Neural progenitor cell (in vitro differentiated cells): ENCODE measurements around the gene ERC2. TPM values are rescaled to one million over a fixed set of nuclear protein-coding genes. Genes with fewer than 3 reads are reported as not detected.

Source experiments
- DNase-seq: peaks from one replicate; pipeline ENCODE4 v3.0.0-alpha.2; 2016; ENCODE audit warnings: low spot score
- H2AFZ ChIP-seq: fragments of 200-600 bp; sonication (generic); replicated peaks from 2 replicates; pipeline ENCODE4 v1.6.1; 2016; ENCODE audit warnings: antibody characterized with exemption
- H3F3A ChIP-seq: fragments of 200-600 bp; sonication (generic); 2 replicates; pipeline ENCODE4 v1.6.1; 2016; ENCODE audit warnings: antibody characterized with exemption, low read depth
- H3K27ac ChIP-seq: fragments of 200-600 bp; sonication (generic); 2 replicates; pipeline ENCODE4 v1.5.1; 2016; ENCODE audit warnings: mild to moderate bottlenecking
- H3K27me3 ChIP-seq: fragments of 200-600 bp; sonication (generic); 2 replicates; pipeline ENCODE4 v1.6.1; 2016; ENCODE audit warnings: mild to moderate bottlenecking, moderate library complexity
- H3K36me3 ChIP-seq: fragments of 200-600 bp; sonication (generic); 2 replicates; pipeline ENCODE4 v1.5.1; 2016
- H3K4me1 ChIP-seq: fragments of 200-600 bp; sonication (generic); 2 replicates; pipeline ENCODE4 v1.6.1; 2016; ENCODE audit warnings: mixed run types
- H3K4me2 ChIP-seq: fragments of 200-600 bp; sonication (generic); 2 replicates; pipeline ENCODE4 v1.6.1; 2016
- H3K4me3 ChIP-seq: fragments of 200-600 bp; sonication (generic); 2 replicates; pipeline ENCODE4 v1.5.1; 2016
- H3K79me2 ChIP-seq: fragments of 200-600 bp; sonication (generic); 2 replicates; pipeline ENCODE4 v1.6.1; 2016; ENCODE audit warnings: low read depth
- H3K9ac ChIP-seq: fragments of 200-600 bp; sonication (generic); 2 replicates; pipeline ENCODE4 v1.6.1; 2016
- H3K9me3 ChIP-seq: fragments of 200-600 bp; sonication (generic); 2 replicates; pipeline ENCODE4 v1.5.1; 2016; ENCODE audit warnings: low read depth
- H4K20me1 ChIP-seq: fragments of 200-600 bp; sonication (generic); 2 replicates; pipeline ENCODE4 v1.6.1; 2016; ENCODE audit warnings: low read depth
- H3K27ac Mint-ChIP-seq: 3 replicates; pipeline ENCODE4 v1.8.0; 2021; ENCODE audit warnings: mixed read lengths
- H3K27me3 Mint-ChIP-seq: 2 replicates; pipeline ENCODE4 v1.8.0; 2022; ENCODE audit warnings: low read depth, mild to moderate bottlenecking, inconsistent platforms, moderate library complexity, mixed read lengths; ENCODE audit not compliant: insufficient read depth
- H3K36me3 Mint-ChIP-seq: 3 replicates; pipeline ENCODE4 v1.8.0; 2021; ENCODE audit warnings: mixed read lengths
- H3K4me1 Mint-ChIP-seq: 3 replicates; pipeline ENCODE4 v1.8.0; 2021; ENCODE audit warnings: mixed read lengths
- H3K4me3 Mint-ChIP-seq: 3 replicates; pipeline ENCODE4 v1.8.0; 2021; ENCODE audit warnings: mild to moderate bottlenecking, moderate library complexity, mixed read lengths
- H3K9me3 Mint-ChIP-seq: 3 replicates; pipeline ENCODE4 v1.8.0; 2020; ENCODE audit warnings: mixed read lengths
- EZH2 ChIP-seq: fragments of 200-600 bp; sonication (generic); IDR thresholded peaks from 2 replicates; pipeline ENCODE4 v1.6.1; 2017; ENCODE audit warnings: antibody characterized with exemption, mild to moderate bottlenecking, moderate library complexity
- EZH2phosphoT487 ChIP-seq: fragments of 200-600 bp; sonication (generic); IDR thresholded peaks from 2 replicates; pipeline ENCODE4 v1.6.1; 2017; ENCODE audit warnings: antibody characterized with exemption
- total RNA-seq: library from RNA; depleted of rRNA; stranded (reverse); fragments of >200 nt; gene quantifications from 2 replicates; pipeline ENCODE4 v1.2.3, GENCODE V29; 2015; ENCODE audit warnings: low replicate concordance
- TF ChIP-seq, protein P1 (sequence below): fragments of 200-600 bp; sonication (generic); IDR thresholded peaks from 2 replicates; pipeline ENCODE4 v1.5.1; 2017; ENCODE audit warnings: antibody characterized with exemption, mild to moderate bottlenecking

Gene ERC2
- total RNA-seq, 1 donor from 2014 or later: 24.8 TPM

DNA sequence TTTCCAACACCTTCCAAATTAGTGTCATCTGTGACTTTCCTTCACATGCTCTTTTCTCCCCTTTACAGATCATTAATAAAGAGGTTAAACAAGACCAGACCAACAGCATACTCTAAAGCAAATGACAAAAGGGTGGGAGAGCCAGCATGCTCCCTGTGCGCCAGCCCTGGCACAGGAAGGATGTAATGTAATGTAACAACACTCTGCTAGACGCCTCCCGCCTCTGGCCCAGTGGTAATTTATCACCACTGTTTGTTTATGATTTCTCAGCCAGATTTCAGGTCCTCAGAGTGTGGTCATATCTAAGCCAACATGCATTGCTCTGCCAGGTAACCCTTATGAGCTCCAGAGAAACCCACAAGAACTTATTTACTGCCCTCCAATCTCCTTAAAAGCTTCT lies 791.6 kb downstream of the ERC2 start:
- H4K20me1 ChIP-seq: no peaks in the 10 kb centered on the region
- H3K4me2 ChIP-seq: no peak overlapping the region
- no peaks in the 10 kb centered on the region for H3K9me3 ChIP-seq
- Mint-ChIP-seq H3K27me3 (peaks cover 7% of the 10 kb centered on the region), H3K4me1 (peaks cover 26% of the 10 kb centered on the region), H3K36me3 (peaks cover 5% of the 10 kb centered on the region), H3K4me3 (no peak overlapping the region), H3K27ac (no peak overlapping the region), H3K9me3 (no peaks in the 10 kb centered on the region)
- no peaks in the 10 kb centered on the region for H3K79me2 ChIP-seq
- H3K36me3 ChIP-seq: no peaks in the 10 kb centered on the region
- no peak overlapping the region for H3K4me3 ChIP-seq
- H3K27me3 ChIP-seq: no peaks in the 10 kb centered on the region
- no peaks in the 10 kb centered on the region for H3K4me1 ChIP-seq
- H2AFZ ChIP-seq: no peak overlapping the region
- no peak for DNase-seq
- TF ChIP-seq EZH2phosphoT487: no peak
- TF ChIP-seq, protein P1, sequence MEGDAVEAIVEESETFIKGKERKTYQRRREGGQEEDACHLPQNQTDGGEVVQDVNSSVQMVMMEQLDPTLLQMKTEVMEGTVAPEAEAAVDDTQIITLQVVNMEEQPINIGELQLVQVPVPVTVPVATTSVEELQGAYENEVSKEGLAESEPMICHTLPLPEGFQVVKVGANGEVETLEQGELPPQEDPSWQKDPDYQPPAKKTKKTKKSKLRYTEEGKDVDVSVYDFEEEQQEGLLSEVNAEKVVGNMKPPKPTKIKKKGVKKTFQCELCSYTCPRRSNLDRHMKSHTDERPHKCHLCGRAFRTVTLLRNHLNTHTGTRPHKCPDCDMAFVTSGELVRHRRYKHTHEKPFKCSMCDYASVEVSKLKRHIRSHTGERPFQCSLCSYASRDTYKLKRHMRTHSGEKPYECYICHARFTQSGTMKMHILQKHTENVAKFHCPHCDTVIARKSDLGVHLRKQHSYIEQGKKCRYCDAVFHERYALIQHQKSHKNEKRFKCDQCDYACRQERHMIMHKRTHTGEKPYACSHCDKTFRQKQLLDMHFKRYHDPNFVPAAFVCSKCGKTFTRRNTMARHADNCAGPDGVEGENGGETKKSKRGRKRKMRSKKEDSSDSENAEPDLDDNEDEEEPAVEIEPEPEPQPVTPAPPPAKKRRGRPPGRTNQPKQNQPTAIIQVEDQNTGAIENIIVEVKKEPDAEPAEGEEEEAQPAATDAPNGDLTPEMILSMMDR: no peak
- H3K27ac ChIP-seq: no peak overlapping the region
- no peaks in the 10 kb centered on the region for H3F3A ChIP-seq
- H3K9ac ChIP-seq: no peak overlapping the region

DNA sequence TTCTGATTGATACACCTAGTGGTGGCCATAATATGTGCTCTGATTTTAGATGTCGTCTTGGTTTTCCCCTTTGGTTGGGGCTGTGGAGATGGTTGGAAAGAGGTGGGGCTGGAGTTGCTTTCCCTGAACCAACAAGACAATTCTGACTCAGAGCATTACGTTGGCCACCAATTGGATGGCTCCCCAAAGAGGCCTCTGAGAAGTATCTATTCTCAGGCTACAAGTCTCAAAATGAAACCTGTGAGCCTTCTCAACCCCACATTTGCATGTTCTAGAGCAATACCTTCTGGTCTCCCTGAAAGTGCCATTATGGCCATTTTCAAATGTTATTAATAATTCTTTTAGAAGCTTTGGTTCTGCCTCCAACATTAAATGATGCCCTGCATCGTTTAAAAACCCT lies 792.8 kb downstream of the ERC2 start:
- Mint-ChIP-seq H3K9me3 (no peaks in the 10 kb centered on the region), H3K36me3 (peaks cover 5% of the 10 kb centered on the region), H3K4me1 (peaks cover 23% of the 10 kb centered on the region), H3K27ac (no peak overlapping the region), H3K4me3 (no peak overlapping the region), H3K27me3 (peaks cover 7% of the 10 kb centered on the region)
- Histone ChIP-seq H3K4me2 (no peak overlapping the region), H3K9ac (no peak overlapping the region), H4K20me1 (no peaks in the 10 kb centered on the region), H3K36me3 (no peaks in the 10 kb centered on the region), H3F3A (no peaks in the 10 kb centered on the region), H3K4me3 (no peak overlapping the region), H3K27me3 (no peaks in the 10 kb centered on the region), H3K4me1 (no peaks in the 10 kb centered on the region), H3K27ac (no peak overlapping the region), H3K79me2 (no peaks in the 10 kb centered on the region), H3K9me3 (no peaks in the 10 kb centered on the region), H2AFZ (no peak overlapping the region)
- DNase-seq: no peak
- no peak for TF ChIP-seq EZH2phosphoT487
- no peak for TF ChIP-seq EZH2
- TF ChIP-seq, protein P1: no peak

DNA sequence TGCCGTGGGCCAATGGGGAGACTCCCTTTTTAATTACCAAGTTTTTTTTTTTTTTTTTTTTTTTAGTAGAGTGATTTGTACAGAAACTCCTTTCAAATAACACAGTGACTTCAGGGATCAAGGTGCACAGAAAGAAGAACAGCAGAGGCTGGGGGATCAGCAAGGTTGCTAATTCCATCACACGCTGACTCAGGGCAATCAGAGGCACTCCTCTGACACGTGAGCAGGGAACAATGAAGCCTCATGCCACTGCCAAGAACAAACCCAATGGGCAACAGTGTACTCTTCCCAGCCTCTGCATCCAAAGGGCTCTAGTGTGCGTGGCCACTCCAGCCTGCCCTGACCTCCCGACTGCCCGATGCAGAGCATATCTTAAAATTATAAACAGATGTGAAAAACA lies 794.5 kb downstream of the ERC2 start:
- H3K27me3 Mint-ChIP-seq: peaks cover 10% of the 10 kb centered on the region
- no peak overlapping the region for H3K9ac ChIP-seq
- H3K4me3 ChIP-seq: no peak overlapping the region
- no peaks in the 10 kb centered on the region for H3K9me3 Mint-ChIP-seq
- H4K20me1 ChIP-seq: no peaks in the 10 kb centered on the region
- H3F3A ChIP-seq: no peaks in the 10 kb centered on the region
- H3K4me2 ChIP-seq: no peak overlapping the region
- peaks cover 23% of the 10 kb centered on the region for H3K4me1 Mint-ChIP-seq
- no peaks in the 10 kb centered on the region for H3K9me3 ChIP-seq
- no peak overlapping the region for H3K27ac ChIP-seq
- H3K36me3 ChIP-seq: no peaks in the 10 kb centered on the region
- H2AFZ ChIP-seq: no peak overlapping the region
- no peaks in the 10 kb centered on the region for H3K27me3 ChIP-seq
- no peak overlapping the region for H3K4me3 Mint-ChIP-seq
- H3K79me2 ChIP-seq: no peaks in the 10 kb centered on the region
- no peak overlapping the region for H3K27ac Mint-ChIP-seq
- no peak for DNase-seq
- H3K4me1 ChIP-seq: no peaks in the 10 kb centered on the region
- H3K36me3 Mint-ChIP-seq: peaks cover 2% of the 10 kb centered on the region
- TF ChIP-seq EZH2phosphoT487 (no peak), EZH2 (no peak)
- TF ChIP-seq, protein P1: no peak

DNA sequence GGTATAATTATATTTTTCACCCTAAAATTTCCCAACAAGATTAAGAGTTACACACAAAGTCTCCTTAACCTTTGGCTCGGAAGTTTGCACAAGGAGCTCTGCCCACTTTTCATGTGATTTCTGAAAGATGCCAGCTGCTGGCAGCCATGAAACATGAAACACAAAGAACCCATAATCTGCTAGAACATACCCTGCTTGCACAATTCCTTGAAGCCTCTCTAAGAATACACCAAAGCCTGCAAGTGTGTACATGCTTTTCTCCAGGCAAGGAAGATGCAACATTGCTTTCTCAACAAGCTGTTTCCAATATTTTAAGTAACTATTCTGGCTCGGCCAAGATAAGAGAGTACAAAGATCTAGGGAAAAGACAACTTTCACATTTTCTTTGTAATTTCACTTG lies 799.1 kb downstream of the ERC2 start:
- H3K4me2 ChIP-seq: no peak overlapping the region
- H2AFZ ChIP-seq: no peak overlapping the region
- Mint-ChIP-seq H3K4me3 (no peak overlapping the region), H3K36me3 (no peaks in the 10 kb centered on the region), H3K27me3 (peaks cover 9% of the 10 kb centered on the region), H3K4me1 (peaks cover 28% of the 10 kb centered on the region), H3K27ac (no peak overlapping the region), H3K9me3 (no peaks in the 10 kb centered on the region)
- H3K27ac ChIP-seq: no peak overlapping the region
- peaks cover 8% of the 10 kb centered on the region for H3K4me1 ChIP-seq
- no peak overlapping the region for H3K4me3 ChIP-seq
- no peaks in the 10 kb centered on the region for H3K79me2 ChIP-seq
- TF ChIP-seq, protein P1: no peak
- TF ChIP-seq EZH2 (no peak), EZH2phosphoT487 (no peak)
- H3K27me3 ChIP-seq: peaks cover 14% of the 10 kb centered on the region
- no peaks in the 10 kb centered on the region for H3F3A ChIP-seq
- H3K9me3 ChIP-seq: no peaks in the 10 kb centered on the region
- no peak for DNase-seq
- no peak overlapping the region for H3K9ac ChIP-seq
- H3K36me3 ChIP-seq: no peaks in the 10 kb centered on the region
- H4K20me1 ChIP-seq: peaks cover 10% of the 10 kb centered on the region
